Panc1 (cell line): ENCODE data around the gene CACNA1A.

Experiments
- CTCF ChIP-seq: fragments of 450-650 bp; IDR thresholded peaks from 2 replicates; pipeline ENCODE4 v1.5.1; 2017; ENCODE audit warnings: mild to moderate bottlenecking
- POLR2AphosphoS5 ChIP-seq: IDR thresholded peaks from 2 replicates; pipeline ENCODE4 v1.6.1; 2012; ENCODE audit warnings: mild to moderate bottlenecking, low read depth, low read length, moderate library complexity
- SIN3A ChIP-seq: IDR thresholded peaks from 2 replicates; pipeline ENCODE4 v1.6.1; 2012; ENCODE audit warnings: low read depth, mild to moderate bottlenecking, low read length, moderate library complexity, borderline replicate concordance; ENCODE audit not compliant: insufficient read depth
- TF ChIP-seq, protein P1 (sequence below), 2 experiments: IDR thresholded peaks; 2 replicates each; pipeline ENCODE4 v1.6.1; 2011 to 2012; ENCODE audit warnings: low read depth in 2 of 2, control low read depth in 1 of 2, low read length in 1 of 2, mild to moderate bottlenecking in 1 of 2, moderate library complexity in 1 of 2; ENCODE audit not compliant: insufficient read depth in 1 of 2

GRCh38 chr19:13437919-13438618 is 68.2 kb downstream of the CACNA1A start:
- TF ChIP-seq SIN3A: no peak
- no peak for TF ChIP-seq CTCF
- no peak for TF ChIP-seq POLR2AphosphoS5
- TF ChIP-seq, protein P1, sequence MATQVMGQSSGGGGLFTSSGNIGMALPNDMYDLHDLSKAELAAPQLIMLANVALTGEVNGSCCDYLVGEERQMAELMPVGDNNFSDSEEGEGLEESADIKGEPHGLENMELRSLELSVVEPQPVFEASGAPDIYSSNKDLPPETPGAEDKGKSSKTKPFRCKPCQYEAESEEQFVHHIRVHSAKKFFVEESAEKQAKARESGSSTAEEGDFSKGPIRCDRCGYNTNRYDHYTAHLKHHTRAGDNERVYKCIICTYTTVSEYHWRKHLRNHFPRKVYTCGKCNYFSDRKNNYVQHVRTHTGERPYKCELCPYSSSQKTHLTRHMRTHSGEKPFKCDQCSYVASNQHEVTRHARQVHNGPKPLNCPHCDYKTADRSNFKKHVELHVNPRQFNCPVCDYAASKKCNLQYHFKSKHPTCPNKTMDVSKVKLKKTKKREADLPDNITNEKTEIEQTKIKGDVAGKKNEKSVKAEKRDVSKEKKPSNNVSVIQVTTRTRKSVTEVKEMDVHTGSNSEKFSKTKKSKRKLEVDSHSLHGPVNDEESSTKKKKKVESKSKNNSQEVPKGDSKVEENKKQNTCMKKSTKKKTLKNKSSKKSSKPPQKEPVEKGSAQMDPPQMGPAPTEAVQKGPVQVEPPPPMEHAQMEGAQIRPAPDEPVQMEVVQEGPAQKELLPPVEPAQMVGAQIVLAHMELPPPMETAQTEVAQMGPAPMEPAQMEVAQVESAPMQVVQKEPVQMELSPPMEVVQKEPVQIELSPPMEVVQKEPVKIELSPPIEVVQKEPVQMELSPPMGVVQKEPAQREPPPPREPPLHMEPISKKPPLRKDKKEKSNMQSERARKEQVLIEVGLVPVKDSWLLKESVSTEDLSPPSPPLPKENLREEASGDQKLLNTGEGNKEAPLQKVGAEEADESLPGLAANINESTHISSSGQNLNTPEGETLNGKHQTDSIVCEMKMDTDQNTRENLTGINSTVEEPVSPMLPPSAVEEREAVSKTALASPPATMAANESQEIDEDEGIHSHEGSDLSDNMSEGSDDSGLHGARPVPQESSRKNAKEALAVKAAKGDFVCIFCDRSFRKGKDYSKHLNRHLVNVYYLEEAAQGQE (IDR thresholded peaks at IDR 0.05; ENCODE audit: insufficient read depth in 1 of 2, low read depth in 2 of 2, low read length in 1 of 2): no peak
